Lung (tissue), 12 donors: ENCODE measurements around the gene COMT. TPM values are rescaled to one million over a fixed set of nuclear protein-coding genes. Genes with fewer than 3 reads are reported as not detected.
A peak's percentile ranks its signal among the peaks of the same experiment; 100 is the strongest.

ENCODE experiments used
- ATAC-seq: fragments of 200-7000 bp; cut with Tn5 transposase; one replicate; pipeline ENCODE4 v1.9.1; 2020; ENCODE audit warnings: moderate number of reproducible peaks; ENCODE audit not compliant: insufficient read depth, low FRiP score
- DNase-seq, 3 donors: peaks; one replicate each; pipeline ENCODE4 v3.0.0-alpha.2; 2013 to 2017
- H3K27ac ChIP-seq, 2 donors: one replicate each; pipeline ENCODE4 v1.5.1; 2013; ENCODE audit warnings: mild to moderate bottlenecking in 2 of 2, moderate library complexity in 2 of 2, control low read depth in 1 of 2, inconsistent platforms in 1 of 2, low read depth in 1 of 2, low read length in 1 of 2
- H3K27me3 ChIP-seq, 3 donors: one replicate each; pipeline ENCODE4 v1.5.1; 2013; ENCODE audit warnings: low read length in 2 of 3; ENCODE audit not compliant: control insufficient read depth in 3 of 3, insufficient read depth in 3 of 3
- H3K36me3 ChIP-seq, 4 donors: one replicate each; pipeline ENCODE4 v1.5.1; 2013; ENCODE audit warnings: low read length in 4 of 4, mild to moderate bottlenecking in 1 of 4, moderate library complexity in 1 of 4; ENCODE audit not compliant: control insufficient read depth in 4 of 4, insufficient read depth in 4 of 4
- H3K4me1 ChIP-seq, 5 donors: one replicate each; pipeline ENCODE4 v1.5.1; 2013; ENCODE audit warnings: low read length in 5 of 5, mild to moderate bottlenecking in 2 of 5, moderate library complexity in 1 of 5; ENCODE audit not compliant: control insufficient read depth in 5 of 5, insufficient read depth in 5 of 5
- H3K4me3 ChIP-seq: one replicate; pipeline ENCODE4 v1.5.1; 2013; ENCODE audit warnings: mild to moderate bottlenecking, control low read depth, moderate library complexity
- H3K9ac ChIP-seq, 2 donors: one replicate each; pipeline ENCODE4 v1.5.1; 2013; ENCODE audit warnings: low read length in 2 of 2, control low read depth in 1 of 2; ENCODE audit not compliant: insufficient read depth in 1 of 2
- H3K9me3 ChIP-seq, 4 donors: one replicate each; pipeline ENCODE4 v1.5.1; 2013; ENCODE audit warnings: low read length in 3 of 4, mild to moderate bottlenecking in 1 of 4, moderate library complexity in 1 of 4; ENCODE audit not compliant: control insufficient read depth in 4 of 4, insufficient read depth in 3 of 4
- CTCF ChIP-seq: IDR thresholded peaks from 2 replicates; pipeline ENCODE4 v1.5.1; 2012; ENCODE audit warnings: mild to moderate bottlenecking; ENCODE audit errors: control extremely low read depth, extremely low read depth
- WGBS, 2 donors: extraction: QIAGEN DNeasy Blood & Tissue Kit; methylation state at CpG; one replicate each; pipeline ENCODE4 v1.1.7; 2013; 5-methylcytosine and 5-hydroxymethylcytosine counted together
- polyA plus RNA-seq, 2 donors: library from polyadenylated mRNA; stranded (reverse); fragments of 200-250 nt; gene quantifications; one replicate each; pipeline ENCODE4 v1.2.1, GENCODE V29; 2013
- total RNA-seq, 2 donors: library from RNA; depleted of rRNA in 1 of 2; stranded (reverse); fragments of >200 nt in 1 of 2; gene quantifications; one replicate each; pipeline ENCODE4 v1.2.1, GENCODE V29; 2014 to 2021
- donor health status: control.
- donor health status: control.
- donor health status: Bipolar disorder and iron deficiency.
- donor health status: healthy.
- donor health status: DM: yes; HTN: yes; CAD: no.

COMT gene
- total and polyA plus RNA-seq, 4 donors = 147 to 272 (median 208) TPM

- 76 to 92% methylated on average over 7 of the region's 7 CpGs for WGBS, 2 donors
These were observed 5.1 kb upstream of the COMT start for GRCh38 chr22:19936513-19936912.

GRCh38 chr22:19937616-19938473 lies 3.7 kb upstream of the COMT start:
- no peak for DNase-seq
- TF ChIP-seq CTCF = no peak
- Histone ChIP-seq H3K36me3 (no peaks in the 10 kb centered on the region), H3K27ac (peak overlapping the region in 1 of 2 donors; percentile 80), H3K27me3 (no peaks in the 10 kb centered on the region), H3K4me1 (peaks cover under 1 to 17% (median 3%) of the 10 kb centered on the region in 5 donors), H3K9me3 (peaks cover 0 to 5% (median 0%) of the 10 kb centered on the region in 4 donors), H3K9ac (no peak overlapping the region), H3K4me3 (no peak overlapping the region)
- ATAC-seq = no peak
- 63 to 70% methylated on average over 16 of the region's 16 CpGs for WGBS, 2 donors

More at GRCh38 chr22:19936513-19936912, 5.1 kb upstream of the COMT start:
- DNase-seq = no peak
- Histone ChIP-seq H3K4me3 (no peak overlapping the region), H3K4me1 (peaks cover 0 to 10% (median 3%) of the 10 kb centered on the region in 5 donors), H3K9ac (no peak overlapping the region), H3K36me3 (no peaks in the 10 kb centered on the region), H3K9me3 (peaks cover 0 to 5% (median 0%) of the 10 kb centered on the region in 4 donors), H3K27me3 (no peaks in the 10 kb centered on the region), H3K27ac (peak overlapping the region in 1 of 2 donors; percentile 17)
- TF ChIP-seq CTCF = no peak
- no peak for ATAC-seq

- Histone ChIP-seq H3K9me3 (peaks cover 0 to 5% (median 0%) of the 10 kb centered on the region in 4 donors), H3K27me3 (no peaks in the 10 kb centered on the region), H3K4me1 (peaks cover 7 to 26% (median 9%) of the 10 kb centered on the region in 5 donors), H3K27ac (peak overlapping the region; percentile 89 to 91), H3K4me3 (peak overlapping the region; percentile 72), H3K36me3 (no peaks in the 10 kb centered on the region), H3K9ac (peak overlapping the region in 1 of 2 donors; percentile 81)
- 73% methylated on average over 21 of the region's 21 CpGs for WGBS, 2 donors
- no peak for DNase-seq
- no peak for TF ChIP-seq CTCF
- no peak for ATAC-seq
These were observed 822 bp upstream of the COMT start for GRCh38 chr22:19940536-19941364.
